HepG2 (cell line): ENCODE data around the gene APPBP2. TPM values are rescaled to one million over a fixed set of nuclear protein-coding genes. Genes with fewer than 3 reads are reported as not detected.

ENCODE experiments used
- FOXC1 ChIP-seq: sonication (generic); formaldehyde crosslinking; IDR thresholded peaks from 2 replicates; pipeline ENCODE4 v1.8.0; 2022; ENCODE audit warnings: mild to moderate bottlenecking, missing genetic modification reagents, borderline replicate concordance
- MED8 ChIP-seq: sonication (generic); formaldehyde crosslinking; IDR thresholded peaks from 2 replicates; pipeline ENCODE4 v1.8.1; 2023; ENCODE audit warnings: mild to moderate bottlenecking, missing genetic modification reagents; ENCODE audit not compliant: insufficient replicate concordance
- RNF2 ChIP-seq: fragments of 450-650 bp; conservative IDR thresholded peaks from 2 replicates; pipeline ENCODE4 v1.6.1; 2016; ENCODE audit warnings: low read depth
- YEATS2 ChIP-seq: sonication (generic); formaldehyde crosslinking; IDR thresholded peaks from 2 replicates; pipeline ENCODE4 v1.4.0; 2020; ENCODE audit warnings: missing genetic modification reagents, borderline replicate concordance
- ZBTB8A ChIP-seq: sonication (generic); formaldehyde crosslinking; IDR thresholded peaks from 2 replicates; pipeline ENCODE4 v1.4.0; 2020; ENCODE audit warnings: mild to moderate bottlenecking, low read depth, missing genetic modification reagents, borderline replicate concordance
- ZKSCAN5 ChIP-seq: sonication (generic); formaldehyde crosslinking; IDR thresholded peaks from 2 replicates; pipeline ENCODE4 v1.5.1; 2020; ENCODE audit warnings: mild to moderate bottlenecking, missing genetic modification reagents
- ZNF12 ChIP-seq: sonication (generic); formaldehyde crosslinking; IDR thresholded peaks from 2 replicates; pipeline ENCODE4 v1.5.0; 2020; ENCODE audit warnings: missing genetic modification reagents
- ZNF138 ChIP-seq: sonication (generic); formaldehyde crosslinking; IDR thresholded peaks from 2 replicates; pipeline ENCODE4 v1.5.0; 2020; ENCODE audit warnings: mild to moderate bottlenecking, low read depth, missing genetic modification reagents
- ZNF615 ChIP-seq: sonication (generic); formaldehyde crosslinking; IDR thresholded peaks from 2 replicates; pipeline ENCODE4 v1.5.0; 2020; ENCODE audit warnings: mild to moderate bottlenecking, missing genetic modification reagents, borderline replicate concordance
- ZNF713 ChIP-seq: sonication (generic); formaldehyde crosslinking; IDR thresholded peaks from 2 replicates; pipeline ENCODE4 v1.4.0; 2020; ENCODE audit warnings: mild to moderate bottlenecking, missing genetic modification reagents
- polyA plus RNA-seq, 8 experiments: library from polyadenylated mRNA; depleted of rRNA in 3 of 8; stranded (reverse) in 7 of 8; unstranded in 1 of 8; fragments of >200 nt; fragmentation: Illumina TruSeq in 4 of 8; extraction: Trizol in 4 of 8; gene quantifications; 2 replicates each; pipeline versions ENCODE4 v1.2.1 to v1.2.3, GENCODE V29; 2011 to 2016; ENCODE audit warnings: low read depth in 4 of 8, missing spikeins in 1 of 8, mixed read lengths in 1 of 8; ENCODE audit not compliant: insufficient read depth in 1 of 8
- total RNA-seq, 5 experiments: library from RNA; depleted of rRNA; stranded (reverse); fragments of >200 nt; fragmentation: Illumina TruSeq; extraction: Trizol; gene quantifications; 2 replicates each; pipeline ENCODE4 v1.2.3, GENCODE V29; 2016; ENCODE audit warnings: low read depth in 1 of 5
- TF ChIP-seq, protein P1 (sequence below): sonication (generic); formaldehyde crosslinking; IDR thresholded peaks from 2 replicates; pipeline ENCODE4 v1.4.0; 2020; ENCODE audit warnings: missing genetic modification reagents
- TF ChIP-seq, protein P2 (sequence below): sonication (generic); formaldehyde crosslinking; IDR thresholded peaks from 2 replicates; pipeline ENCODE4 v1.5.1; 2020; ENCODE audit warnings: missing genetic modification reagents, mild to moderate bottlenecking, borderline replicate concordance
- TF ChIP-seq, protein P3 (sequence below): sonication (generic); formaldehyde crosslinking; conservative IDR thresholded peaks from 2 replicates; pipeline ENCODE4 v1.8.1; 2023; ENCODE audit warnings: missing genetic modification reagents
- TF ChIP-seq, protein P4 (sequence below): sonication (generic); formaldehyde crosslinking; IDR thresholded peaks from 2 replicates; pipeline ENCODE4 v1.4.0; 2020; ENCODE audit warnings: missing genetic modification reagents
- TF ChIP-seq, protein P5 (sequence below): IDR thresholded peaks from 2 replicates; pipeline ENCODE4 v1.6.1; 2016; ENCODE audit warnings: mild to moderate bottlenecking
- TF ChIP-seq, protein P6 (sequence below): sonication (generic); formaldehyde crosslinking; conservative IDR thresholded peaks from 2 replicates; pipeline ENCODE4 v1.8.0; 2022; ENCODE audit warnings: missing genetic modification reagents

Gene APPBP2
- total and polyA plus RNA-seq, 2 of the 13 experiments (the other 11 are each of a cell fraction or from before 2014, with no cell fraction given): 17.5 to 45.8 TPM

DNA sequence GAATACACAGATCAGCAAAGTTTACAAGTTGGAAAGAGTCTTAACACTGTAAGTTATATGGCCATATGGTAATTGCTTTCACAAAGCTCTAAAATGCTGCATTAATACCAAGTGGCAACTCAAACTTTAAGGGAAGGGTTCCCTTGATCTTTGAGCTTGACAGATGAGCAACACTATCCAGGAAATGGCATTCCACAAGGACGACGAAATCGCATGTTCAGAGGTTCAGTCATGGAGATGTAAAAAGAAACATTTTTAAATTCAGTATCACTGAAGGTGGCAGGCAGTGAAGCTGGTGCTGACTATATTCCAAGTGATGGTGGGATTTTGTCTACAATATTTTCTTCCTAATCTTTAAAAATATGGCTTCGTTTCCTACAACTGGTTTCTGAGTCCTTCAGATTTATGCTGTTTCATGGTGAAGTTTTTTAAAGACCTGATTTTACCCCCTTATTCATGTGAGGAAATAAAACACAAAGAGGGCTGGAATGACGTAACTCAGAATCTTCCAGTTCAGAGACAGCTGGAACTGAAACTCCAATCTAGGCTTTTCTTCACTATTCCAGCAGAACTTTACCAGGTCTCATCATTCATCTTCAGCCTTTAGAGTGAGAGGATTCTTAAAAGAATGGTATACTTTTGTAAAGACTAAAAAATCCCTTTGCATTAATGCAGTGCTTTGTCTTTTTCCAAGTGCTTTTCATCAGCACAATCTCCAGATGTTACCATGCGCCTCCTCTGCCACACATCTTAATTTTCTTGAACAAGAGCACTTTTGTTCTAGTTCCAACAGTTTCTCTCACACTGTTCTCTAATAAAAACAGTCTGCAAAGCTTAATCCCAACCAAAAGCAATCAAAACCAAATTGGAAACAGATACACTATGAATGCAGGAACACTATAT, 83.5 kb downstream of the APPBP2 start (continued):
- TF ChIP-seq, protein P1, sequence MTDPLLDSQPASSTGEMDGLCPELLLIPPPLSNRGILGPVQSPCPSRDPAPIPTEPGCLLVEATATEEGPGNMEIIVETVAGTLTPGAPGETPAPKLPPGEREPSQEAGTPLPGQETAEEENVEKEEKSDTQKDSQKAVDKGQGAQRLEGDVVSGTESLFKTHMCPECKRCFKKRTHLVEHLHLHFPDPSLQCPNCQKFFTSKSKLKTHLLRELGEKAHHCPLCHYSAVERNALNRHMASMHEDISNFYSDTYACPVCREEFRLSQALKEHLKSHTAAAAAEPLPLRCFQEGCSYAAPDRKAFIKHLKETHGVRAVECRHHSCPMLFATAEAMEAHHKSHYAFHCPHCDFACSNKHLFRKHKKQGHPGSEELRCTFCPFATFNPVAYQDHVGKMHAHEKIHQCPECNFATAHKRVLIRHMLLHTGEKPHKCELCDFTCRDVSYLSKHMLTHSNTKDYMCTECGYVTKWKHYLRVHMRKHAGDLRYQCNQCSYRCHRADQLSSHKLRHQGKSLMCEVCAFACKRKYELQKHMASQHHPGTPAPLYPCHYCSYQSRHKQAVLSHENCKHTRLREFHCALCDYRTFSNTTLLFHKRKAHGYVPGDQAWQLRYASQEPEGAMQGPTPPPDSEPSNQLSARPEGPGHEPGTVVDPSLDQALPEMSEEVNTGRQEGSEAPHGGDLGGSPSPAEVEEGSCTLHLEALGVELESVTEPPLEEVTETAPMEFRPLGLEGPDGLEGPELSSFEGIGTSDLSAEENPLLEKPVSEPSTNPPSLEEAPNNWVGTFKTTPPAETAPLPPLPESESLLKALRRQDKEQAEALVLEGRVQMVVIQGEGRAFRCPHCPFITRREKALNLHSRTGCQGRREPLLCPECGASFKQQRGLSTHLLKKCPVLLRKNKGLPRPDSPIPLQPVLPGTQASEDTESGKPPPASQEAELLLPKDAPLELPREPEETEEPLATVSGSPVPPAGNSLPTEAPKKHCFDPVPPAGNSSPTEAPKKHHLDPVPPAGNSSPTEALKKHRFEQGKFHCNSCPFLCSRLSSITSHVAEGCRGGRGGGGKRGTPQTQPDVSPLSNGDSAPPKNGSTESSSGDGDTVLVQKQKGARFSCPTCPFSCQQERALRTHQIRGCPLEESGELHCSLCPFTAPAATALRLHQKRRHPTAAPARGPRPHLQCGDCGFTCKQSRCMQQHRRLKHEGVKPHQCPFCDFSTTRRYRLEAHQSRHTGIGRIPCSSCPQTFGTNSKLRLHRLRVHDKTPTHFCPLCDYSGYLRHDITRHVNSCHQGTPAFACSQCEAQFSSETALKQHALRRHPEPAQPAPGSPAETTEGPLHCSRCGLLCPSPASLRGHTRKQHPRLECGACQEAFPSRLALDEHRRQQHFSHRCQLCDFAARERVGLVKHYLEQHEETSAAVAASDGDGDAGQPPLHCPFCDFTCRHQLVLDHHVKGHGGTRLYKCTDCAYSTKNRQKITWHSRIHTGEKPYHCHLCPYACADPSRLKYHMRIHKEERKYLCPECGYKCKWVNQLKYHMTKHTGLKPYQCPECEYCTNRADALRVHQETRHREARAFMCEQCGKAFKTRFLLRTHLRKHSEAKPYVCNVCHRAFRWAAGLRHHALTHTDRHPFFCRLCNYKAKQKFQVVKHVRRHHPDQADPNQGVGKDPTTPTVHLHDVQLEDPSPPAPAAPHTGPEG (CRISPR knock-in tag): no peak
- no peak for TF ChIP-seq MED8
- no peak for TF ChIP-seq ZNF12 (CRISPR knock-in tag)
- TF ChIP-seq YEATS2: no peak
- TF ChIP-seq, protein P2, sequence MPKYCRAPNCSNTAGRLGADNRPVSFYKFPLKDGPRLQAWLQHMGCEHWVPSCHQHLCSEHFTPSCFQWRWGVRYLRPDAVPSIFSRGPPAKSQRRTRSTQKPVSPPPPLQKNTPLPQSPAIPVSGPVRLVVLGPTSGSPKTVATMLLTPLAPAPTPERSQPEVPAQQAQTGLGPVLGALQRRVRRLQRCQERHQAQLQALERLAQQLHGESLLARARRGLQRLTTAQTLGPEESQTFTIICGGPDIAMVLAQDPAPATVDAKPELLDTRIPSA (CRISPR knock-in tag): no peak
- TF ChIP-seq, protein P3, sequence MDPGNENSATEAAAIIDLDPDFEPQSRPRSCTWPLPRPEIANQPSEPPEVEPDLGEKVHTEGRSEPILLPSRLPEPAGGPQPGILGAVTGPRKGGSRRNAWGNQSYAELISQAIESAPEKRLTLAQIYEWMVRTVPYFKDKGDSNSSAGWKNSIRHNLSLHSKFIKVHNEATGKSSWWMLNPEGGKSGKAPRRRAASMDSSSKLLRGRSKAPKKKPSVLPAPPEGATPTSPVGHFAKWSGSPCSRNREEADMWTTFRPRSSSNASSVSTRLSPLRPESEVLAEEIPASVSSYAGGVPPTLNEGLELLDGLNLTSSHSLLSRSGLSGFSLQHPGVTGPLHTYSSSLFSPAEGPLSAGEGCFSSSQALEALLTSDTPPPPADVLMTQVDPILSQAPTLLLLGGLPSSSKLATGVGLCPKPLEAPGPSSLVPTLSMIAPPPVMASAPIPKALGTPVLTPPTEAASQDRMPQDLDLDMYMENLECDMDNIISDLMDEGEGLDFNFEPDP (CRISPR knock-in tag): no peak
- no peak for TF ChIP-seq ZNF615 (CRISPR knock-in tag)
- no peak for TF ChIP-seq ZBTB8A
- TF ChIP-seq FOXC1: no peak
- no peak for TF ChIP-seq ZNF138 (CRISPR knock-in tag)
- no peak for TF ChIP-seq RNF2
- TF ChIP-seq, protein P4, sequence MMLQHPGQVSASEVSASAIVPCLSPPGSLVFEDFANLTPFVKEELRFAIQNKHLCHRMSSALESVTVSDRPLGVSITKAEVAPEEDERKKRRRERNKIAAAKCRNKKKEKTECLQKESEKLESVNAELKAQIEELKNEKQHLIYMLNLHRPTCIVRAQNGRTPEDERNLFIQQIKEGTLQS (CRISPR knock-in tag): 0 out of 2 replicates have a peak, but pooled peaks have one; percentile 33
- TF ChIP-seq ZNF713 (CRISPR knock-in tag): no peak
- TF ChIP-seq, protein P5, sequence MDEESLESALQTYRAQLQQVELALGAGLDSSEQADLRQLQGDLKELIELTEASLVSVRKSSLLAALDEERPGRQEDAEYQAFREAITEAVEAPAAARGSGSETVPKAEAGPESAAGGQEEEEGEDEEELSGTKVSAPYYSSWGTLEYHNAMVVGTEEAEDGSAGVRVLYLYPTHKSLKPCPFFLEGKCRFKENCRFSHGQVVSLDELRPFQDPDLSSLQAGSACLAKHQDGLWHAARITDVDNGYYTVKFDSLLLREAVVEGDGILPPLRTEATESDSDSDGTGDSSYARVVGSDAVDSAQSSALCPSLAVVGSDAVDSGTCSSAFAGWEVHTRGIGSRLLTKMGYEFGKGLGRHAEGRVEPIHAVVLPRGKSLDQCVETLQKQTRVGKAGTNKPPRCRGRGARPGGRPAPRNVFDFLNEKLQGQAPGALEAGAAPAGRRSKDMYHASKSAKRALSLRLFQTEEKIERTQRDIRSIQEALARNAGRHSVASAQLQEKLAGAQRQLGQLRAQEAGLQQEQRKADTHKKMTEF (CRISPR knock-in tag): 0 out of 2 replicates have a peak, but pooled peaks have one; percentile 24
- no peak for TF ChIP-seq ZKSCAN5 (CRISPR knock-in tag)
- TF ChIP-seq, protein P6, sequence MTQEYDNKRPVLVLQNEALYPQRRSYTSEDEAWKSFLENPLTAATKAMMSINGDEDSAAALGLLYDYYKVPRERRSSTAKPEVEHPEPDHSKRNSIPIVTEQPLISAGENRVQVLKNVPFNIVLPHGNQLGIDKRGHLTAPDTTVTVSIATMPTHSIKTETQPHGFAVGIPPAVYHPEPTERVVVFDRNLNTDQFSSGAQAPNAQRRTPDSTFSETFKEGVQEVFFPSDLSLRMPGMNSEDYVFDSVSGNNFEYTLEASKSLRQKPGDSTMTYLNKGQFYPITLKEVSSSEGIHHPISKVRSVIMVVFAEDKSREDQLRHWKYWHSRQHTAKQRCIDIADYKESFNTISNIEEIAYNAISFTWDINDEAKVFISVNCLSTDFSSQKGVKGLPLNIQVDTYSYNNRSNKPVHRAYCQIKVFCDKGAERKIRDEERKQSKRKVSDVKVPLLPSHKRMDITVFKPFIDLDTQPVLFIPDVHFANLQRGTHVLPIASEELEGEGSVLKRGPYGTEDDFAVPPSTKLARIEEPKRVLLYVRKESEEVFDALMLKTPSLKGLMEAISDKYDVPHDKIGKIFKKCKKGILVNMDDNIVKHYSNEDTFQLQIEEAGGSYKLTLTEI (CRISPR knock-in tag): no peak
